Lower leg skin (tissue), 3 donors: Measurements from ENCODE around the gene ELP4.

ENCODE experiments used
- CTCF ChIP-seq, 3 donors: fragments of 450-650 bp; IDR thresholded peaks; one replicate each; pipeline ENCODE4 v1.5.1; 2016; ENCODE audit warnings: antibody characterized with exemption in 3 of 3, mild to moderate bottlenecking in 3 of 3, moderate library complexity in 2 of 3
- POLR2A ChIP-seq, 2 donors: fragments of 450-650 bp; IDR thresholded peaks; one replicate each; pipeline ENCODE4 v1.6.1; 2016 to 2017; ENCODE audit warnings: antibody characterized with exemption in 2 of 2, mild to moderate bottlenecking in 1 of 2, moderate library complexity in 1 of 2

- TF ChIP-seq CTCF (IDR thresholded peaks at IDR 0.05): no peak
- no peak for TF ChIP-seq POLR2A (IDR thresholded peaks at IDR 0.05)
Measured at GRCh38 chr11:31619980-31620379, 110.4 kb downstream of the ELP4 start.
